Suprapubic skin (tissue), 4 donors: Measurements from ENCODE around the gene PTPRD. TPM values are rescaled to one million over a fixed set of nuclear protein-coding genes. Genes with fewer than 3 reads are reported as not detected.

ENCODE experiments used
- DNase-seq, 2 donors: peaks; one replicate each; pipeline ENCODE4 v3.0.0-alpha.2; 2019; ENCODE audit warnings: low spot score in 2 of 2
- H3K27ac ChIP-seq: fragments of 200-600 bp; sonication (generic); one replicate; pipeline ENCODE4 v1.5.1; 2019
- H3K27me3 ChIP-seq: fragments of 200-600 bp; sonication (generic); one replicate; pipeline ENCODE4 v1.5.1; 2019
- H3K36me3 ChIP-seq: fragments of 200-600 bp; sonication (generic); one replicate; pipeline ENCODE4 v1.5.1; 2019
- H3K4me1 ChIP-seq: fragments of 200-600 bp; sonication (generic); one replicate; pipeline ENCODE4 v1.5.1; 2019
- H3K4me3 ChIP-seq: fragments of 200-600 bp; sonication (generic); one replicate; pipeline ENCODE4 v1.5.1; 2019; ENCODE audit warnings: mild to moderate bottlenecking
- H3K9me3 ChIP-seq: fragments of 200-600 bp; sonication (generic); one replicate; pipeline ENCODE4 v1.5.1; 2019
- CTCF ChIP-seq, 2 donors: fragments of 200-600 bp in 1 of 2; fragments of 450-650 bp in 1 of 2; sonication (generic) in 1 of 2; IDR thresholded peaks; one replicate each; pipeline ENCODE4 v1.5.1; 2016 to 2019; ENCODE audit warnings: antibody characterized with exemption in 2 of 2, mild to moderate bottlenecking in 1 of 2, moderate library complexity in 1 of 2
- EP300 ChIP-seq: sonication (generic); formaldehyde crosslinking; IDR thresholded peaks from one replicate; pipeline ENCODE4 v1.6.1; 2017; ENCODE audit warnings: antibody characterized with exemption
- POLR2A ChIP-seq, 2 donors: fragments of 450-650 bp; IDR thresholded peaks; one replicate each; pipeline ENCODE4 v1.6.1; 2017; ENCODE audit warnings: antibody characterized with exemption in 2 of 2, mild to moderate bottlenecking in 2 of 2, moderate library complexity in 2 of 2
- POLR2AphosphoS5 ChIP-seq, 3 donors: sonication (generic); formaldehyde crosslinking; IDR thresholded peaks; one replicate each; pipeline ENCODE4 v1.6.1; 2017; ENCODE audit warnings: antibody characterized with exemption in 3 of 3
- WGBS: methylation state at CpG from one replicate; pipeline ENCODE4 v1.1.5; 2018; 5-methylcytosine and 5-hydroxymethylcytosine counted together
- total RNA-seq, 4 donors: library from RNA; depleted of rRNA; stranded (reverse); fragments of >200 nt; gene quantifications; one replicate each; pipeline ENCODE4 v1.1.0, GENCODE V29; 2016

The PTPRD gene
- total RNA-seq, 4 donors from 2014 or later: 0.49 to 3.3 (median 2.5) TPM

DNA sequence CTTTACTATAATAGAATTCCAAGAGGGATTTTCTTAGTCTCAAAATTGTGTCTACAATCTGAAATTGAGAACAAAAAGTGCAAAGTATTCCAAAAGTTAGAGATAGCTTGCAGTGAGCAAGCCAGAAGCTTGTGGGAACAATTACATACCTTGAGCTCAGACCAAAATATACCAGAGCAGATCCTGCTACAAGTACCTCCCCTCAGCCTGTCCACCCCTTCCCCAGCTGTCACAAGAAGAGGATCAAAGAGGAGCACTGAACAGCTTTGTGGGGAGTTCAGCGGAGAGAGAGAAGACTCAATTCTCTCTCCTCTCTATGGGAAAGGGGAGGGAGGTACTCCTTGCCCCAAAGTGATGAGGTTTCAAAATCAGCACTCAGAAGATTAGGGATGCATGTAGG is 1944.1 kb downstream of the PTPRD start:
- no peak for TF ChIP-seq POLR2A (IDR thresholded peaks at IDR 0.05)
- TF ChIP-seq POLR2AphosphoS5 (IDR thresholded peaks at IDR 0.05): no peak
- TF ChIP-seq CTCF (IDR thresholded peaks at IDR 0.05): no peak
- no peak for TF ChIP-seq EP300
- H3K27me3 ChIP-seq: no peaks in the 10 kb centered on the region
- DNase-seq: no peak
- no peak overlapping the region for H3K4me3 ChIP-seq
- 94% methylated on average over 1 of the region's 1 CpG for WGBS
- no peaks in the 10 kb centered on the region for H3K36me3 ChIP-seq
- no peak overlapping the region for H3K27ac ChIP-seq
- H3K9me3 ChIP-seq: no peaks in the 10 kb centered on the region
- H3K4me1 ChIP-seq: no peaks in the 10 kb centered on the region

- Histone ChIP-seq H3K27me3 (no peaks in the 10 kb centered on the region), H3K4me3 (no peak overlapping the region), H3K9me3 (no peaks in the 10 kb centered on the region), H3K27ac (no peak overlapping the region), H3K4me1 (no peaks in the 10 kb centered on the region), H3K36me3 (no peaks in the 10 kb centered on the region)
- no peak for DNase-seq
- WGBS: 80% methylated on average over 3 of the region's 3 CpGs
- TF ChIP-seq POLR2AphosphoS5 (IDR thresholded peaks at IDR 0.05) (no peak), CTCF (IDR thresholded peaks at IDR 0.05) (no peak), EP300 (no peak), POLR2A (IDR thresholded peaks at IDR 0.05) (no peak)
Observed at GRCh38 chr9:8668231-8668630, 1944.6 kb downstream of the PTPRD start.

GRCh38 chr9:8666060-8666459 is 1946.7 kb downstream of the PTPRD start:
- DNase-seq: no peak
- Histone ChIP-seq H3K27me3 (no peaks in the 10 kb centered on the region), H3K4me1 (no peaks in the 10 kb centered on the region), H3K9me3 (no peaks in the 10 kb centered on the region), H3K4me3 (no peak overlapping the region), H3K36me3 (no peaks in the 10 kb centered on the region), H3K27ac (no peak overlapping the region)
- no peak for TF ChIP-seq POLR2AphosphoS5 (IDR thresholded peaks at IDR 0.05)
- TF ChIP-seq POLR2A (IDR thresholded peaks at IDR 0.05): no peak
- no peak for TF ChIP-seq CTCF (IDR thresholded peaks at IDR 0.05)
- TF ChIP-seq EP300: no peak

GRCh38 chr9:8660383-8660782 is 1952.4 kb downstream of the PTPRD start:
- DNase-seq: no peak
- H3K4me1 ChIP-seq: no peaks in the 10 kb centered on the region
- no peaks in the 10 kb centered on the region for H3K36me3 ChIP-seq
- TF ChIP-seq POLR2A (IDR thresholded peaks at IDR 0.05) (no peak), POLR2AphosphoS5 (IDR thresholded peaks at IDR 0.05) (no peak), EP300 (no peak), CTCF (IDR thresholded peaks at IDR 0.05) (no peak)
- no peaks in the 10 kb centered on the region for H3K9me3 ChIP-seq
- H3K27ac ChIP-seq: no peak overlapping the region
- H3K4me3 ChIP-seq: no peak overlapping the region
- H3K27me3 ChIP-seq: no peaks in the 10 kb centered on the region

- Histone ChIP-seq H3K27ac (no peak overlapping the region), H3K9me3 (no peaks in the 10 kb centered on the region), H3K27me3 (no peaks in the 10 kb centered on the region), H3K36me3 (no peaks in the 10 kb centered on the region), H3K4me3 (no peak overlapping the region), H3K4me1 (no peaks in the 10 kb centered on the region)
- TF ChIP-seq POLR2A (IDR thresholded peaks at IDR 0.05) (no peak), POLR2AphosphoS5 (IDR thresholded peaks at IDR 0.05) (no peak), CTCF (IDR thresholded peaks at IDR 0.05) (no peak), EP300 (no peak)
- no peak for DNase-seq
Observed at GRCh38 chr9:8659108-8659507, 1953.7 kb downstream of the PTPRD start.
